ENCODE measurements around the gene OBSCN.
"Not testable (repeated sequence)": the region's sequence is repeated elsewhere in the genome, so short reads cannot be mapped to it uniquely, and the experiment has no call there.

OBSCN gene

DNA sequence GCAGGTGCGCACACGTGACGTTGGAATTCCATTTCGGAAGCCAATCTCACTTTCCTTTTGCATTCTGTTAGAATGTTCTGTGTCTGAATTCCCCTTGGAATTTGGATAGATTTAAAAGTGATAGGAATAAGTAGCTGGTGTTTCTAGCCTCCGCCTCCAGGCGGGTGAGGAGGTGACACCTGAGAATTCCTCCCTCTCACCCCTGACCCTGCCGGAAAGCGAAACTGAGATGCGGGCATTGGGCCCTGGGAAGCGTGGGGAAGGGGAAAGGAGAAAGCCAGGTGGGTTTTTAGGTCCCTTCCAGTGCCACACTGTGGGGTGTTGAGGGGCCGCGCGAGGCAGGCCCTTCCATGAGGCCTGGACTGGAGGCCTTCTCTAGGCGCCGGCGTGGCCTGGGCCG lies 61.6 kb downstream of the OBSCN start:
- not testable (repeated sequence) for H3K4me3 ChIP-seq (ENCODE audit: low read length); DNase-seq (ENCODE audit: low read depth, low spot score)

DNA sequence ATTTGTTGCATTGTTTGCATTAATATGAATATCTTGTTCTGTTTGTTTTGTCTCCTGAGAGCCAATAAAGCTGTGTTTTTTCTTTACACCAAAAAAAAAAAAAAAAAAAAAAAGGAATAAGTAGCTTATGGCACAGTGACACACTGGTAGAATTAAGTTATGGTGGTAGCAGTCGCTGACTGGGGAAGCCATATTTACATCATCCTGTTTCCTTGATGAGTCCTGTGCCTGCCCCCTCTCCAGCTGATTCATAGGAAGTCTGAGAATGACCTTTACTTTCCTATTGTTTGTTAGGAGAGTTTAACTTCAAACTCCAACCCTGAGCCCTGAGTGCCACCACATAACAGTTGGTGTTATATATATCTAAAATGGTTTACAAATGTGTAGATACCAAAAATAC lies 62.2 kb downstream of the OBSCN start:
- no peak for DNase-seq (ENCODE audit: low read depth, low spot score)
- H3K4me3 ChIP-seq (ENCODE audit: low read length), result no peak overlapping the region

DNA sequence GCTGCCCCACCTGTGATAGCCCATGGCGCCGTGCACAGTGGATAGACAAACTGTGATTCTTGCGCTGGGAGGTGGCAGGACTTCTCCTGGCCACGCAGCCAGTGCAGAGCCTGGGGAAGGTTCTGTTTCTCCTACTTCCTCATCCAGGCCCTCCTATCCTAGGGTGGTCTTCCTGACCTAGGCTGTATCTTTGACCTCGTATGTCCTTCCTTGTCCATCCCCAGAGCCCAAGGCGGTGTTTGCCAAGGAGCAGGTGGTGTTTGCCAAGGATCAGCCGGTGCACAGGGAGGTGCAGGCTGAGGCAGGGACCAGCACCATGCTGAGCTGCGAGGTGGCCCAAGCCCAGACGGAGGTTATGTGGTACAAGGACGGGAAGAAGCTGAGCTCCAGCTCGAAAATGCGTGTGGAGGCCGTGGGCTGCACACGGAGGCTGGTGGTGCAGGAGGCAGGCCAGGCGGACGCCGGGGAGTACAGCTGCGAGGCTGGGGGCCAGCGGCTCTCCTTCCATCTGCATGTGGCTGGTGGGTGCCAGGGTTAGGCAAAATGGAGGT lies 63.9 kb downstream of the OBSCN start:
- H3K4me3 ChIP-seq (ENCODE audit: low read length), result no peak overlapping the region
- DNase-seq (ENCODE audit: low read depth, low spot score), result no peak

DNA sequence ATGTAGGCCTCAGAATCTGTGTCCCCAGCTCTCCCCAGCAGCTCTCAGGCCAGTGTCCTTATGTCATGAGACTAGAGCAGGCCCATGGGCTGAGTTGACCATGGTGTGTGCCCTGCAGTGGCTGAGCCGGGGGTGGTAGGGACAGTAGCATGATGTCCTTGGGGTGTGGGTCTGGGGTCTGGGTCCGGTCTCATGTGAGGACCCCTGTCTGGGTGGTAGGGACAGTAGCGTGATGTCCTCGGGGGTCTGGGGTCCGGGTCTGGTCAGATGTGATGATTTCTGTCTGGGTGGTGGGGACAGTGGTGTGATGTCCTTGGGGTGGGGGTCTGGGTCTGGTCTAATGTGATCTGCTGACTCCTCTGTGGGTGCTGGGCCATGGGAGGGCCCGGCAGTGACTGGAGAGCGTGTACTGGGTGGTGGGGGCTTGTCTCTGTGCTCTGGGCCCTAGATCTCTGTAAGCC lies 64.5 kb downstream of the OBSCN start:
- no peak for DNase-seq (ENCODE audit: low read depth, low spot score)
- no peak overlapping the region for H3K4me3 ChIP-seq (ENCODE audit: low read length)

DNA sequence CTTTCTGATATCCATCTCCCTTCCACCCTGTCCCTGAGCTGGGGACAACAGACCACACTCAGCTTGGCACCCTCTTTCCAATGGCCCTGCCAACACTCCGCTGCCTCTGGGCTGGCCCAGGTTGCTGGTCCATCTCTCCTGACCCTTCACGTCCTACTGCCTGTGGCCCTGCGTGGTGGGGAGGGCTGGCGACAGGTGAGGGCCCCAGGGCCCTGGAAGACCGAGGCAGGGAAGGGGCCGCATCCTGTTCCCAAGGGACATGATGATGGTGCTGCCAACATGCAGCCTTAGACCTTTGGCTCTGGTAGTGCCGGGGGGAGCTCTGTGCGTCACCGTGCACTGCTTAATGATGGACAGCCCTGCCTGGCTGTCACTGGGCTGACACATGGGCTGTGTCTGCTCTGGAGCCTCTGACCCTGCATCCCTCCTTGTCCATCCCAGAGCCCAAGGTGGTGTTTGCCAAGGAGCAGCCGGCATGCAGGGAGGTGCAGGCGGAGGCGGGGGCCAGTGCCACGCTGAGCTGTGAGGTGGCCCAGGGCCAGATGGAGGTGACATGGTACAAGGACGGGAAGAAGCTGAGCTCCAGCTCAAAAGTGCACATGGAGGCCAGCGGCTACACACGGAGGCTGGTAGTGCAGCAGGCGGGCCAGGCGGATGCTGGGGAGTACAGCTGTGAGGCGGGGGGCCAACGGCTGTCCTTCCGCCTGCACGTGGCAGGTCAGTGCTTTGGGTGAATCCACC lies 65.2 kb downstream of the OBSCN start:
- DNase-seq (ENCODE audit: low read depth, low spot score), result no peak

DNA sequence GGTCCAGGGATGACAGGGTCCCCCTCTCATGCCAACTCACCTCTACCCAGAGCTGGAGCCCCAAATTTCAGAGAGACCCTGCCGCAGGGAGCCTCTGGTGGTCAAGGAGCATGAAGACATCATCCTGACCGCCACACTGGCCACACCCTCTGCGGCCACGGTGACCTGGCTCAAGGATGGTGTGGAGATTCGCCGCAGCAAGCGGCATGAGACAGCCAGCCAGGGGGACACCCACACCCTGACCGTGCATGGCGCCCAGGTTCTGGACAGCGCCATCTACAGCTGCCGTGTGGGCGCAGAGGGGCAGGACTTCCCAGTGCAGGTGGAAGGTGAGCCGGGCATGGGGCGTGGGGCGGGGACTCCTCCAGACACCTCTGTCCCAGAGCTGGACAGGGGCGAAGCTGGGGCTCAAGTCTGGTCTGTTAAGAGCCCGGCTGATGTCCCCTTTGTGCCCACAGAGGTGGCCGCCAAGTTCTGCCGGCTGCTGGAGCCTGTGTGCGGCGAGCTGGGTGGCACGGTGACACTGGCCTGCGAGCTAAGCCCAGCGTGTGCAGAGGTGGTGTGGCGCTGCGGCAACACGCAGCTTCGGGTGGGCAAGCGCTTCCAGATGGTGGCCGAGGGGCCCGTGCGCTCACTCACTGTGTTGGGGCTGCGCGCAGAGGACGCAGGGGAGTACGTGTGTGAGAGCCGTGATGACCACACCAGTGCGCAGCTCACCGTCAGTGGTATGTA lies 66.0 kb downstream of the OBSCN start:
- no peak for DNase-seq (ENCODE audit: low read depth, low spot score)
- H3K4me3 ChIP-seq (ENCODE audit: low read length), result no peak overlapping the region

More for the DNA sequence above, 65.2 kb downstream of the OBSCN start:
- no peak overlapping the region for H3K4me3 ChIP-seq (ENCODE audit: low read length)

DNA sequence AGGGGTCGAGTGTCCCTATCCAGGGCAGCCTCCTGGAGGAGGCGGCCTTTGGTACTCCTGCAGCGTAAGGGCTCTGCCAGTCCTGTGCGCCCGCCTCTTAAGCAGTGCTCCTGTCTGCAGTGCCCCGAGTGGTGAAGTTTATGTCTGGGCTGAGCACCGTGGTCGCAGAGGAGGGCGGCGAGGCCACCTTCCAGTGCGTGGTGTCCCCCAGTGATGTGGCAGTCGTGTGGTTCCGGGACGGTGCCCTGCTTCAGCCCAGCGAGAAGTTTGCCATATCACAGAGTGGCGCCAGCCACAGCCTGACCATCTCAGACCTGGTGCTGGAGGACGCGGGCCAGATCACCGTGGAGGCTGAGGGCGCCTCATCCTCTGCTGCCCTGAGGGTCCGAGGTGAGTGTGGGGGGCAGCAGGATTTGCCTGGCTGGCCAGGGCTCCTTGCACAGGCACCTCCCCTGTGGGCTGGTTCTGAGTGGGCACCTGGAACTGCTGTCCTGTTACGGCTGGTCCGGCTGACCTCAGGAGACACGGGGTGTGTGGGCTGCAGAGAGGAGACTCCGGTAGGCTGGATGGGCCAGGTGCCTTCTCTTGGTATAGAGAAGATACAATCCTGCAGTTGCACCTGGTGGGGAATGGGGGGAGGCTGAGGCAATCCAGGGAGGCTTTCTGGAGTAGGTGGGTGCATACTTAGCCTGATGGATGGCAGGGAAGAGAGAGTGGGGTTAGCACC lies 66.8 kb downstream of the OBSCN start:
- H3K4me3 ChIP-seq (ENCODE audit: low read length), result no peak overlapping the region
- DNase-seq (ENCODE audit: low read depth, low spot score), result no peak

DNA sequence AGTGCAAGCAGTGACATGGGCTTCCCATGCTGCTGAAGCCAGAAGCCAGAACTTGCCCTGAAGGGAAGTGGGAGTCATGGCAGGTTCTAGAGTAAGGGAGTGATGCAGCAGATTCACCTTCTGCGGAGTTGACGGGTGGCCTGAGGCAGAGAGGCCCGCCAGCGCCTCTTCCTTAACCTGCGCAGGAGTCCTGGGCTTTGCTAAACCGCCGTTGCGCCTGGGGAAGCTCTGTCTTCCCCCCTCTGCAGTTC lies 67.3 kb downstream of the OBSCN start:
- no peak for DNase-seq (ENCODE audit: low read depth, low spot score)
- H3K4me3 ChIP-seq (ENCODE audit: low read length), result no peak overlapping the region

DNA sequence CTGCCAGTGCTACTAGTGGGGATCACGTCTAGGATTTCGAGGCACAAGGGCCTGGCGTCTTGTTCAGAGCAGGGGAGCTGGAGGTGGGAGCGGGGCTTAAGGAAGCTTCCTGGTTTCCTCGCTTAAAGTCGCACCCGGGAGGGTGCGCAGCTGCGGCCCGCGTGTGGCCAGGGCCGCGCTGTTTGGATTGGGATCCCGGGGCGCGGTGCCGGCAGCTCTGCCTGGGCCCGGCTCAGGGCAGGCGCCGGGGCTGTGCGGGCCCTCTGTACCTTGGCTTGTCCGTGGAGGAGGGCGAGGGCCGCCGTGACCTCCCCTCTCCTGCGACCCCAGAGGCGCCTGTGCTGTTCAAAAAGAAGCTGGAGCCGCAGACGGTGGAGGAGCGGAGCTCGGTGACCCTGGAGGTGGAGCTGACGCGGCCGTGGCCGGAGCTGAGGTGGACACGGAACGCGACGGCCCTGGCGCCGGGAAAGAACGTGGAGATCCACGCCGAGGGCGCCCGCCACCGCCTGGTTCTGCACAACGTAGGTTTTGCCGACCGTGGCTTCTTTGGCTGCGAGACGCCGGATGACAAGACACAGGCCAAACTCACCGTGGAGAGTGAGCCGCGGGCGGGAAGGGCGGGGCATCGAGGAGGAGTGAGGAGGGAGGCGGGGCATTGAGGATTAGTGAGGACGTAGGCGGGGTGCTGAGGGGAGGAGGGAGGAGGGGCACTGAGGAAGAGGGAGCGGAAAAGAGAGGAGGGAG lies 67.8 kb downstream of the OBSCN start:
- no peak for DNase-seq (ENCODE audit: low read depth, low spot score)
- H3K4me3 ChIP-seq (ENCODE audit: low read length), result no peak overlapping the region

DNA sequence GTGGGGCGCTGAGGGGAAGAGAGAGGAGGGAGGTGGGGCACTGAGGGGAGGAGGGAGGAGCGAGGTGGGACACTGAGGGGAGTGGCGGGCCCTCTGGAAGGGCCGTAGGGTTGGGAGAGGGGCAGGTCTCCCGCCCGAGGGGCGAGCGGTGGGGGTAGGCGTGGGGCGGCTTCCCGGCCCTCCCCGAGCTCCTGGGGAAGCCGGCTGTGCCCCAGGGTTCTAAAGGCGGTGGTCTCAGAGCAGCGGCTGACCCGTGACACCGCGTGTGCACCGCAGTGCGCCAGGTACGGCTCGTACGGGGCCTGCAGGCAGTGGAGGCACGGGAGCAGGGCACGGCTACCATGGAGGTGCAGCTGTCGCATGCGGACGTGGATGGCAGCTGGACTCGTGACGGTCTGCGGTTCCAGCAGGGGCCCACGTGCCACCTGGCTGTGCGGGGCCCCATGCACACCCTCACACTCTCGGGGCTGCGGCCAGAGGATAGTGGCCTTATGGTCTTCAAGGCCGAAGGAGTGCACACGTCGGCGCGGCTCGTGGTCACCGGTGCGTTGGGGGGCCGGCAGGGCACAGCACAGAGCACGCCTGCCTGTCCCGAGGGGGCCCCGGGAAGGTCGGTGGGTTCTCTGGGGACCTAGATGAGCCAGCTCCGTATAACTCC lies 68.5 kb downstream of the OBSCN start:
- H3K4me3 ChIP-seq (ENCODE audit: low read length), result no peak overlapping the region
- DNase-seq (ENCODE audit: low read depth, low spot score), result no peak

DNA sequence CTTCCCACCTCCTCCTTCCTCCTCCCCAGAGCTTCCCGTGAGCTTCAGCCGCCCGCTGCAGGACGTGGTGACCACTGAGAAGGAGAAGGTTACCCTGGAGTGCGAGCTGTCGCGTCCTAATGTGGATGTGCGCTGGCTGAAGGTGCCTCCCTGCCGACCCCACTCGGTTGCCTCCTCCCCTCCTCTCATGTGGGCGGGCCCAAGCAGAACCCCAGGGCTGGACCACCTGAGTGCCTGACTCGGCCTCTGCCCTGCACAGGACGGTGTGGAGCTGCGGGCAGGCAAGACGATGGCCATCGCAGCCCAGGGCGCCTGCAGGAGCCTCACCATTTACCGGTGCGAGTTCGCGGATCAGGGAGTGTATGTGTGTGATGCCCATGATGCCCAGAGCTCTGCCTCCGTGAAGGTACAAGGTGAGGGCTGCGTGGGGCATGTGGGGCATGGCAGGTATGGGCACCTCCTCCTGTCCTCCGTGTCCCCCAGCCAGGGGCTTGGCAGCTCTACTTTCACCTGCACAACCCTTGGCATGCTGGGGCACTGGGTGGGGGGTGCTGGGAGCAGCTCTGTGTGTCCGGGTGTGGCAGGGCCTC lies 69.2 kb downstream of the OBSCN start:
- DNase-seq (ENCODE audit: low read depth, low spot score), result no peak
- H3K4me3 ChIP-seq (ENCODE audit: low read length), result no peak overlapping the region

DNA sequence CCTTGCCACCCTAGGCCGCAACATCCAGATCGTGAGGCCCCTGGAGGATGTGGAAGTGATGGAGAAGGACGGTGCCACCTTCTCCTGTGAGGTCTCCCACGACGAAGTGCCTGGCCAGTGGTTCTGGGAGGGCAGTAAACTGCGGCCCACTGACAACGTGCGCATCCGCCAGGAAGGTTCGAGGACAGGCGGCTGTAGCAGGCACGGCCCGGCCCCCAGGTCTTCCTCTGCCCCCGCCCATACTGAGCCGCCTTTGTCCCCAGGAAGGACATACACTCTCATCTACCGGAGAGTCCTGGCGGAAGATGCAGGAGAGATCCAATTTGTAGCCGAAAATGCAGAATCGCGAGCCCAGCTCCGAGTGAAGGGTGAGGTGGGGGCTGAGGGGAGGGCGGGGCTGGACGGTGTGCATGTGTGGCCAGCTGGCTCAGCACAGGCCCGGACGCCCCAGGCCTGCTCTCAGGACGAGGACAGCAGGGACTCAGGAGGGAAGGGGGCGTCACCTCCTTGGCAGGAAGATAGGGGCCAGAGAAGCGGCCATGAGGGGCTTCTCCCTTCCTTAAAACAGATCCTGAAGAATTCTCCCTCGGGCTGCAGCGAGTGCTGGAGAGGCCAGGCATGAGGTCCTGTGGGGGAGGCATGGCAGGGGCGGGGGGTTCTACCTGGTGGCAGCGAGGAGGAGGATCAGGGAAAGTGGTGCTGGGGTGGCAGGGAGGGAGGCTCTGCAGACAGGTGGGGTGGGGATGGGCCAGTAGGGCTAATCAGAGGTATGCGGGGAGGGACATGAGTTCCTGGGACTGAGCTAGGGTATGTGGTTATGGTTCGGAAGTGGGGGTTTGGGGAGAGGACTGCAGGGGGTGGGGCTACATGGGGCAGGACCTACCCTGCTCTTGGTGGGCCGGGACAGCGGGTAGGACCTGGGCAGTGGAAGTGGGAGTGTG lies 69.9 kb downstream of the OBSCN start:
- no peak for DNase-seq (ENCODE audit: low read depth, low spot score)
- no peak overlapping the region for H3K4me3 ChIP-seq (ENCODE audit: low read length)

DNA sequence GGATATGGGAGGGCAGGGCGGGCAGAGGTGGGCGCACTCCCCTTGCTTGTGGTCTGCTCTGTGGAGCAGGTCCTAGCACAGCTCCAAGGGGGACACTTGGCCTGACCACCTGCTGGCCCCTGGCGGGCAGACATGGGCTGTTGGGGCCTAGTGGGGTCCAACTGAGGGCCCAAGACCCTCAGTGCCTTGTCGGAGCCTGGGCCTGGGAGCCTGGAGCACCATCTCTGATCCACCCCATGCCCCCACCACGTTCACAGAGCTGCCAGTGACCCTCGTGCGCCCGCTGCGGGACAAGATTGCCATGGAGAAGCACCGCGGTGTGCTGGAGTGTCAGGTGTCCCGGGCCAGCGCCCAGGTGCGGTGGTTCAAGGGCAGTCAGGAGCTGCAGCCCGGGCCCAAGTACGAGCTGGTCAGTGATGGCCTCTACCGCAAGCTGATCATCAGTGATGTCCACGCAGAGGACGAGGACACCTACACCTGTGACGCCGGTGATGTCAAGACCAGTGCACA lies 70.6 kb downstream of the OBSCN start:
- no peak overlapping the region for H3K4me3 ChIP-seq (ENCODE audit: low read length)
- DNase-seq (ENCODE audit: low read depth, low spot score), result no peak

DNA sequence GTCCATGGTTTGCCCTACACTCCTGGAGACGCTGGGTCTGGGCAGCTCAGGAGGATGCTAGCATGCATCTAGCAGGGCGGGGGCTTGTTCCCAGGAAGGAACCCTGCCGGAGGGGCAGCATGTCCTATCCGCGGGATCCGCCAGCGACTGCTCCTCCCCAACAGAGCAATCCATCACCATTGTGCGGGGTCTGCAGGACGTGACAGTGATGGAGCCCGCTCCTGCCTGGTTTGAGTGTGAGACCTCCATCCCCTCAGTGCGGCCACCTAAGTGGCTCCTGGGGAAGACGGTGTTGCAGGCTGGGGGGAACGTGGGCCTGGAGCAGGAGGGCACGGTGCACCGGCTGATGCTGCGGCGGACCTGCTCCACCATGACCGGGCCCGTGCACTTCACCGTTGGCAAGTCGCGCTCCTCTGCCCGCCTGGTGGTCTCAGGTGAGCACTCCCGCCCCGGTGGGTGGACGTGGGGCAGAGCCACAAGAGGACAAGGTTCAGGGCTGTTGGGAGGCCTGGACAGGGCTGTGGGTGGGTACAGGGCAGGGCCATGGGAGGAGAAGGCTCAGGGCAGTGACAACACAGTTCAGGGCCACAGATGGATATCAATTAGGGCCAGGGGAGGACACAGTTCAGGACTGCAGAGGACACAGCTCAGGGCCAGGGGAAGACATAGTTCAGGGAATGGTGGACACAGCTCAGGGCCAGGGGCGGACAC lies 71.3 kb downstream of the OBSCN start:
- DNase-seq (ENCODE audit: low read depth, low spot score), result no peak
- no peak overlapping the region for H3K4me3 ChIP-seq (ENCODE audit: low read length)

DNA sequence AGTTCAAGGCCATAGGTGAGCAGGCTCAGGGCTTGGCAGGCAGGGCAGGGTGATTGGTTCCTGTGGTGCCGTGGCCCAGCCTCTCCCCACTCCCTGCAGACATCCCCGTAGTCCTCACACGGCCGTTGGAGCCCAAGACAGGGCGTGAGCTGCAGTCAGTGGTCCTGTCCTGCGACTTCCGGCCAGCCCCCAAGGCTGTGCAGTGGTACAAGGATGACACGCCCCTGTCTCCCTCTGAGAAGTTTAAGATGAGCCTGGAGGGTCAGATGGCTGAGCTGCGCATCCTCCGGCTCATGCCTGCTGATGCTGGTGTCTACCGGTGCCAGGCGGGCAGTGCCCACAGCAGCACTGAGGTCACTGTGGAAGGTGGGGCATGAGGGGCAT lies 71.9 kb downstream of the OBSCN start:
- no peak for DNase-seq (ENCODE audit: low read depth, low spot score)

DNA sequence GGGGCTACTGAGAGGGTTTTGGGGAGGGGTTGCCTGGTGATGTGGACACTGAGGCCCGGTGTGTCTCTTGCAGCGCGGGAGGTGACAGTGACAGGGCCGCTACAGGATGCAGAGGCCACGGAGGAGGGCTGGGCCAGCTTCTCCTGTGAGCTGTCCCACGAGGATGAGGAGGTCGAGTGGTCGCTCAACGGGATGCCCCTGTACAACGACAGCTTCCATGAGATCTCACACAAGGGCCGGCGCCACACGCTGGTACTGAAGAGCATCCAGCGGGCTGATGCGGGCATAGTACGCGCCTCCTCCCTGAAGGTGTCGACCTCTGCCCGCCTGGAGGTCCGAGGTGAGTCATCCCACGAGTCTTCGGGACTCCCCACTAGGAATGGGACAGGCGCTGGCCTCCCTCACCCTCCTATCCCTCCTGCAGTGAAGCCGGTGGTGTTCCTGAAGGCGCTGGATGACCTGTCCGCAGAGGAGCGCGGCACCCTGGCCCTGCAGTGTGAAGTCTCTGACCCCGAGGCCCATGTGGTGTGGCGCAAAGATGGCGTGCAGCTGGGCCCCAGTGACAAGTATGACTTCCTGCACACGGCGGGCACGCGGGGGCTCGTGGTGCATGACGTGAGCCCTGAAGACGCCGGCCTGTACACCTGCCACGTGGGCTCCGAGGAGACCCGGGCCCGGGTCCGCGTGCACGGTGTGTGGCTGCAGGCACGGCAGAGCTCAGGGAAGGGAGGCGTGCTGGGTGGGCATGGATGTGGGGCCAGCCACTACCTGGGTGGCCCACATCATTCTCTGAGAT lies 72.5 kb downstream of the OBSCN start:
- H3K4me3 ChIP-seq (ENCODE audit: low read length), result no peak overlapping the region

More for the DNA sequence above, 71.9 kb downstream of the OBSCN start:
- no peak overlapping the region for H3K4me3 ChIP-seq (ENCODE audit: low read length)

More for the DNA sequence above, 72.5 kb downstream of the OBSCN start:
- no peak for DNase-seq (ENCODE audit: low read depth, low spot score)
